Skin epidermis (tissue), 12 donors: Measurements from ENCODE around the gene BLOC1S4.
A peak's percentile ranks its signal among the peaks of the same experiment; 100 is the strongest.
"Not testable (repeated sequence)": the region's sequence is repeated elsewhere in the genome, so short reads cannot be mapped to it uniquely, and the experiment has no call there.

Experiments used
- H3K27ac ChIP-seq, 21 experiments: fragments of 200-600 bp; sonication (generic) in 11 of 21; one replicate each; pipeline ENCODE4 v1.5.0; 2020; ENCODE audit warnings: mild to moderate bottlenecking in 3 of 21, inconsistent platforms in 2 of 21, moderate library complexity in 2 of 21
- H3K4me3 ChIP-seq, 7 experiments: fragments of 200-600 bp; sonication (generic) in 2 of 7; one replicate each; pipeline ENCODE4 v1.5.0; 2020; ENCODE audit warnings: inconsistent platforms in 2 of 7, mild to moderate bottlenecking in 2 of 7, moderate library complexity in 1 of 7

Gene BLOC1S4

GRCh38 chr4:6716018-6716911 is at the start of gene BLOC1S4:
TSS of gene BLOC1S4 (plus strand) at chr4:6716174. CDS start at chr4:6716210, 36 bp downstream.
- peak within 1 kb of the TSS; percentile 55 to 85 (median 78) for H3K4me3 ChIP-seq
- H3K27ac ChIP-seq: peak within 1 kb of the TSS; percentile 58 to 96 (median 91)

- Histone ChIP-seq H3K4me3 (no peak overlapping the region), H3K27ac (no peak overlapping the region)
These were observed 47.6 kb upstream of the BLOC1S4 start for GRCh38 chr4:6668391-6668790.

- no peak overlapping the region for H3K27ac ChIP-seq
These were observed 44.3 kb upstream of the BLOC1S4 start for GRCh38 chr4:6671648-6672047.

GRCh38 chr4:6672131-6672530 is 43.8 kb upstream of the BLOC1S4 start:
- H3K4me3 ChIP-seq: no peak overlapping the region
- no peak overlapping the region for H3K27ac ChIP-seq

More at GRCh38 chr4:6671648-6672047, 44.3 kb upstream of the BLOC1S4 start:
- no peak overlapping the region for H3K4me3 ChIP-seq

- peak overlapping the region in 1 of 21 experiments; percentile 81 for H3K27ac ChIP-seq
- H3K4me3 ChIP-seq: not testable (repeated sequence)
These were observed 43.3 kb upstream of the BLOC1S4 start for GRCh38 chr4:6672541-6673190.

- peak overlapping the region in 20 of 21 experiments; percentile 54 to 90 (median 80) for H3K27ac ChIP-seq
- peak overlapping the region; percentile 62 to 87 (median 74) for H3K4me3 ChIP-seq
These were observed 42.7 kb upstream of the BLOC1S4 start for GRCh38 chr4:6673191-6673659.

- Histone ChIP-seq H3K4me3 (peak overlapping the region; percentile 62 to 87 (median 74)), H3K27ac (peak overlapping the region in 20 of 21 experiments; percentile 54 to 90 (median 82))
These were observed 42.1 kb upstream of the BLOC1S4 start for GRCh38 chr4:6673660-6674499.

- Histone ChIP-seq H3K27ac (peak overlapping the region in 20 of 21 experiments; percentile 1 to 90 (median 82)), H3K4me3 (peak overlapping the region; percentile 62 to 87 (median 74))
These were observed 41.3 kb upstream of the BLOC1S4 start for GRCh38 chr4:6674500-6675149.

- no peak overlapping the region for H3K4me3 ChIP-seq
These were observed 39.0 kb upstream of the BLOC1S4 start for GRCh38 chr4:6676722-6677558.

GRCh38 chr4:6680372-6681034 is 35.5 kb upstream of the BLOC1S4 start:
- Histone ChIP-seq H3K4me3 (no peak overlapping the region), H3K27ac (no peak overlapping the region)

More at GRCh38 chr4:6676722-6677558, 39.0 kb upstream of the BLOC1S4 start:
- H3K27ac ChIP-seq: no peak overlapping the region

- Histone ChIP-seq H3K4me3 (no peak overlapping the region), H3K27ac (no peak overlapping the region)
These were observed 34.8 kb upstream of the BLOC1S4 start for GRCh38 chr4:6681191-6681590.

GRCh38 chr4:6682862-6683590 is 32.9 kb upstream of the BLOC1S4 start:
- no peak overlapping the region for H3K27ac ChIP-seq
- H3K4me3 ChIP-seq: no peak overlapping the region

GRCh38 chr4:6684656-6685055 is 31.3 kb upstream of the BLOC1S4 start:
- Histone ChIP-seq H3K4me3 (no peak overlapping the region), H3K27ac (no peak overlapping the region)

GRCh38 chr4:6686104-6686787 is 29.7 kb upstream of the BLOC1S4 start:
- H3K27ac ChIP-seq: peak overlapping the region in 1 of 21 experiments; percentile 11
- no peak overlapping the region for H3K4me3 ChIP-seq

- Histone ChIP-seq H3K4me3 (no peak overlapping the region), H3K27ac (peak overlapping the region in 18 of 21 experiments; percentile 14 to 90 (median 72))
These were observed 27.8 kb upstream of the BLOC1S4 start for GRCh38 chr4:6687947-6688878.
